Measurements from ENCODE around the gene TRPV3.
"Not testable (repeated sequence)": the region's sequence is repeated elsewhere in the genome, so short reads cannot be mapped to it uniquely, and the experiment has no call there.

The TRPV3 gene

GRCh38 chr17:3519472-3519871, 38.1 kb downstream of the TRPV3 start:
- not testable (repeated sequence) for DNase-seq

GRCh38 chr17:3514873-3515272, 42.7 kb downstream of the TRPV3 start:
- no peak for DNase-seq

- not testable (repeated sequence) for DNase-seq
These were observed 43.4 kb downstream of the TRPV3 start for GRCh38 chr17:3514167-3514566.

- peak; percentile 24 for DNase-seq
These were observed 44.1 kb downstream of the TRPV3 start for GRCh38 chr17:3513305-3514035.

GRCh38 chr17:3512505-3513171, 45.0 kb downstream of the TRPV3 start:
- DNase-seq: peak; percentile 64

GRCh38 chr17:3511852-3512504, 45.6 kb downstream of the TRPV3 start:
- peak; percentile 21 for DNase-seq

- no peak for DNase-seq
These were observed 47.5 kb downstream of the TRPV3 start for GRCh38 chr17:3510090-3510489.

- DNase-seq: no peak
These were observed 49.7 kb downstream of the TRPV3 start for GRCh38 chr17:3507869-3508268.

GRCh38 chr17:3507071-3507470, 50.5 kb downstream of the TRPV3 start:
- DNase-seq: no peak

GRCh38 chr17:3506054-3506453, 51.6 kb downstream of the TRPV3 start:
- DNase-seq: no peak

- DNase-seq: no peak
These were observed 52.6 kb downstream of the TRPV3 start for GRCh38 chr17:3505008-3505407.

GRCh38 chr17:3503285-3503684, 54.3 kb downstream of the TRPV3 start:
- DNase-seq: no peak

- DNase-seq: no peak
These were observed 55.1 kb downstream of the TRPV3 start for GRCh38 chr17:3502466-3502865.

GRCh38 chr17:3501344-3501743, 56.3 kb downstream of the TRPV3 start:
- no peak for DNase-seq

GRCh38 chr17:3497101-3497500, 60.5 kb downstream of the TRPV3 start:
- no peak for DNase-seq

GRCh38 chr17:3485481-3486068, 72.0 kb downstream of the TRPV3 start:
- DNase-seq: no peak

GRCh38 chr17:3482852-3483251, 74.8 kb downstream of the TRPV3 start:
- no peak for DNase-seq

GRCh38 chr17:3479988-3480387, 77.6 kb downstream of the TRPV3 start:
- DNase-seq: no peak

- DNase-seq: no peak
These were observed 81.6 kb downstream of the TRPV3 start, which contains the start of gene ASPA for GRCh38 chr17:3475812-3476610. Gene ASPA (plus strand): TSS chr17:3475997. CDS start chr17:3476160, 163 bp downstream.

GRCh38 chr17:3475251-3475685, 82.3 kb downstream of the TRPV3 start:
- peak; percentile 34 for DNase-seq

- DNase-seq: peak; percentile 3
These were observed 83.4 kb downstream of the TRPV3 start for GRCh38 chr17:3474212-3474611.

GRCh38 chr17:3472137-3472536, 85.5 kb downstream of the TRPV3 start:
- DNase-seq: no peak

GRCh38 chr17:3471599-3471998, 86.0 kb downstream of the TRPV3 start, which contains the start of gene SPATA22:
Gene SPATA22 (minus strand): TSS chr17:3471819. CDS start chr17:3469325, 2,494 bp downstream.
- DNase-seq: no peak

All from retina (tissue), 1 donor.